GOT3 (cell line): ENCODE measurements around the gene ITGB1BP2.
A peak's percentile ranks its signal among the peaks of the same experiment; 100 is the strongest.
"Not testable (repeated sequence)": the region's sequence is repeated elsewhere in the genome, so short reads cannot be mapped to it uniquely, and the experiment has no call there.

Source experiments
- DNase-seq: peaks from one replicate; lab custom pipeline; 2025; ENCODE audit warnings: mixed read lengths; lab: John Stamatoyannopoulos, UW

Gene ITGB1BP2

GRCh38 chrX:71301195-71301924, at the start of gene ITGB1BP2:
ITGB1BP2 (plus strand) TSS chrX:71301750; CDS start chrX:71301807, 57 bp downstream.
- no peak for DNase-seq

- DNase-seq, result no peak
These were observed 49.3 kb upstream of the ITGB1BP2 start for GRCh38 chrX:71252221-71252620.

GRCh38 chrX:71253253-71254091, 48.1 kb upstream of the ITGB1BP2 start:
- DNase-seq, result no peak

- peak; percentile 18 for DNase-seq
These were observed 47.2 kb upstream of the ITGB1BP2 start, which contains the start of gene ZMYM3 for GRCh38 chrX:71254092-71254963. ZMYM3 (minus strand) TSS chrX:71254140; CDS start chrX:71253255, 885 bp downstream.

GRCh38 chrX:71256051-71256450, 45.5 kb upstream of the ITGB1BP2 start:
- no peak for DNase-seq

GRCh38 chrX:71256856-71257255, 44.7 kb upstream of the ITGB1BP2 start:
- no peak for DNase-seq

- not testable (repeated sequence) for DNase-seq
These were observed 32.9 kb upstream of the ITGB1BP2 start for GRCh38 chrX:71268624-71269023.

- DNase-seq, result no peak
These were observed 31.7 kb upstream of the ITGB1BP2 start for GRCh38 chrX:71269801-71270395.

GRCh38 chrX:71272313-71272712, 29.2 kb upstream of the ITGB1BP2 start:
- DNase-seq, result not testable (repeated sequence)

- DNase-seq, result not testable (repeated sequence)
These were observed 20.2 kb upstream of the ITGB1BP2 start for GRCh38 chrX:71281300-71281699.

- peak; percentile 43 for DNase-seq
These were observed 18.8 kb upstream of the ITGB1BP2 start for GRCh38 chrX:71282514-71283402.

GRCh38 chrX:71283403-71284143, 18.0 kb upstream of the ITGB1BP2 start, which contains the start of gene NONO:
NONO (plus strand) TSS chrX:71283635; CDS start chrX:71290638, 7,003 bp downstream.
- peak; percentile 62 for DNase-seq

GRCh38 chrX:71285929-71286328, 15.6 kb upstream of the ITGB1BP2 start:
- no peak for DNase-seq

- DNase-seq, result no peak
These were observed 10.2 kb upstream of the ITGB1BP2 start for GRCh38 chrX:71291381-71291780.

- DNase-seq, result no peak
These were observed 8.7 kb upstream of the ITGB1BP2 start for GRCh38 chrX:71292669-71293365.

GRCh38 chrX:71296806-71297205, 4.7 kb upstream of the ITGB1BP2 start:
- no peak for DNase-seq

- DNase-seq, result no peak
These were observed 3.4 kb upstream of the ITGB1BP2 start for GRCh38 chrX:71298119-71298518.

GRCh38 chrX:71300064-71300463, 1.5 kb upstream of the ITGB1BP2 start:
- not testable (repeated sequence) for DNase-seq

- not testable (repeated sequence) for DNase-seq
These were observed 1.1 kb upstream of the ITGB1BP2 start for GRCh38 chrX:71300495-71300894.
